Iris pigment epithelial cell (primary cell): ENCODE measurements around the gene PLA2R1.
A peak's percentile ranks its signal among the peaks of the same experiment; 100 is the strongest.

ENCODE experiments used
- DNase-seq: peaks from one replicate; pipeline ENCODE4 v3.0.0-alpha.2; 2011; ENCODE audit warnings: low read depth

Gene PLA2R1

GRCh38 chr2:159933727-159934049 is 128.7 kb downstream of the PLA2R1 start:
- no peak for DNase-seq

GRCh38 chr2:159933040-159933726 is 129.2 kb downstream of the PLA2R1 start:
- DNase-seq = no peak

GRCh38 chr2:159926695-159927094 is 135.7 kb downstream of the PLA2R1 start:
- no peak for DNase-seq

GRCh38 chr2:159925975-159926374 is 136.4 kb downstream of the PLA2R1 start:
- DNase-seq = no peak

- peak; percentile 35 for DNase-seq
Measured at GRCh38 chr2:159922563-159922962, 139.9 kb downstream of the PLA2R1 start.

GRCh38 chr2:159921752-159922404 is 140.5 kb downstream of the PLA2R1 start:
- DNase-seq = peak; percentile 30

GRCh38 chr2:159916511-159916910 is 145.9 kb downstream of the PLA2R1 start:
- DNase-seq = no peak

GRCh38 chr2:159913900-159914299 is 148.5 kb downstream of the PLA2R1 start:
- no peak for DNase-seq

GRCh38 chr2:159912580-159912979 is 149.8 kb downstream of the PLA2R1 start:
- no peak for DNase-seq

- no peak for DNase-seq
Measured at GRCh38 chr2:159910951-159911350, 151.5 kb downstream of the PLA2R1 start.

- no peak for DNase-seq
Measured at GRCh38 chr2:159908623-159909022, 153.8 kb downstream of the PLA2R1 start.

- no peak for DNase-seq
Measured at GRCh38 chr2:159907909-159908308, 154.5 kb downstream of the PLA2R1 start.

- no peak for DNase-seq
Measured at GRCh38 chr2:159905926-159906714, 156.3 kb downstream of the PLA2R1 start.

GRCh38 chr2:159904959-159905305 is 157.5 kb downstream of the PLA2R1 start:
- DNase-seq = no peak

- no peak for DNase-seq
Measured at GRCh38 chr2:159904127-159904958, 158.1 kb downstream of the PLA2R1 start, which contains the start of gene LY75. LY75 (minus strand) TSS chr2:159904756.

- peak; percentile 52 for DNase-seq
Measured at GRCh38 chr2:159903443-159904126, 158.8 kb downstream of the PLA2R1 start.

GRCh38 chr2:159902722-159903121 is 159.7 kb downstream of the PLA2R1 start:
- DNase-seq = no peak

- DNase-seq = no peak
Measured at GRCh38 chr2:159900343-159900742, 162.1 kb downstream of the PLA2R1 start.

GRCh38 chr2:159898441-159898840 is 164.0 kb downstream of the PLA2R1 start:
- DNase-seq = no peak

GRCh38 chr2:159897720-159898119 is 164.7 kb downstream of the PLA2R1 start:
- DNase-seq = no peak

- no peak for DNase-seq
Measured at GRCh38 chr2:159897081-159897480, 165.3 kb downstream of the PLA2R1 start.
